Stimulated activated CD8-positive, alpha-beta memory T cell treated with anti-CD3 and anti-CD28 coated beads, Interleukin-12 subunit alpha, Interleukin-12 subunit beta, amount 100 ng/mL, for 24 hours (primary cell): ENCODE measurements around the gene ZNF385C.

Source experiments
- DNase-seq: peaks from one replicate; pipeline ENCODE4 v3.0.0-alpha.2; 2020; ENCODE audit errors: extremely low read depth

Gene ZNF385C

DNA sequence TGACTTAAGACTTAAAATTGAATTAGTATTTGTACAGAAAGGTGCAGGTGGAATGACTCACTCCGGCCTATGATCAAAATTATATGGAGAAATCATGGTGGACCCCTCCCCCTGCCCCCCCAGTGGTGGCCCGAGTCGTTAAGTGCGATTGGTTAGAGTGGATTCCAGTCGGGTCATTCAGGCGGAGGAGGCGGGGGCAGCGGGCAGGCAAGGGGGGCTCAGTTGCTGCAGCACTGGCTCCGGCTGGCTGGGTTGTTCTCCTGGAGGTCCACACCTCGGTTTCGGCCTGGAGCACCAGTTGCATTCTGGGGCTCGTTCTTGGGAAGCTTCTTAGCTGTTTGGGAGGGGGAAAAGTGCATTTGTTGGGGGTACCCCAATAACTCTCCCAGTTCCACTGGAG, 27.3 kb upstream of the ZNF385C start:
- DNase-seq: no peak

DNA sequence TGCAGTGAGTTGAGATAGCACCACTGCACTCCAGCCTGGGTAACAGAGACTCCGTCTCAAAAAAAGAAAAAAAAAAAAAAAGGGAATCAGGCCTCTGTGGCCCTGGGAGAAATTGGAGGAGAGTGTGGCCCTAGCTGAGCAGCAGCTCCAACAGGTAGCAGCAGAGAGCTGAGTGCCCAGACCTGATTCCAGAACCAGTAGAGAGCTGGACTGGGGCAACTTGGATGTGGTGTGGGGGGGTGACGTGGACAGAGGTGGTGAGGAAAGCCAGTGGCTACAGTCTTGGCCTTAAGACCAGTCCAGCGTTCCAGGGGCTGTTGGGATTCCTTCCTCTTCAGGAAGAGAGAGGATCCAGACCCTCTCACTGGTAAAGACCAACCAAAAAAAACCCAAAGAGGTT, 26.0 kb upstream of the ZNF385C start:
- DNase-seq: no peak

DNA sequence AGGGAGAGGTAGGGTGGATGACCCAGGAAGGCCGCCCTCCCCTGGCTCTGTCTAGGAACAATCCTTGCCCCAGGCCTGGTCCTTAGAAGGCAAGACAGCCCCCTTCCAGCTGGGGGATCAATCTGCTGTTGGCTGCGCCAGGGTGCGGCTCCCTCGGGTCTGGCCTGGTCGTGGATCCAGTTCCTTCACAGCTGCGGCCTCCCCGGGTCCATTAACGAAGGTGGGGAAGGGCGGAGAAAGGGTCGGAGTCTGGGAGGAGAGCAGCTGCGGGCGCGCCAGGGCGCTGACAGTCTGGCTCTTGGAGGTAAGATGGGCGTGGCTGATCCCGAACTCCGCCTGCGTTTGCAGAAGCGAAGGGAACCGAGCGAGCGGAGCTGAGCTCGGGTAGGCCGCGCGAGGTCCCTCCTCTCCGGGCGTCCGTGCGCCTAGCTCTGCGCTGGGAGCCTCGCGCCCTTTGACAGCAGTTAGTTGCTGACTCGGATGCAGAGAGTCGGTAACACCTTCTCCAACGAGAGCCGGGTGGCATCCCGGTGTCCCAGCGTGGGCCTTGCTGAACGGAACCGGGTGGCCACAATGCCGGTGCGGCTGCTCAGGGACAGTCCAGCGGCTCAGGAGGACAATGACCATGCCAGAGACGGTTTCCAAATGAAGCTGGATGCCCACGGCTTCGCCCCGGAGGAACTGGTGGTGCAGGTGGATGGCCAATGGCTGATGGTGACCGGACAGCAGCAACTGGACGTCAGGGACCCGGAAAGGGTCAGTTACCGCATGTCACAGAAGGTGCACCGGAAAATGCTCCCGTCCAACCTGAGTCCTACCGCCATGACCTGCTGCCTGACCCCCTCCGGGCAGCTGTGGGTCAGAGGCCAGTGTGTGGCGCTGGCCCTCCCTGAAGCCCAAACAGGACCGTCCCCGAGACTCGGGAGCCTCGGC, 24.4 kb upstream of the ZNF385C start, which contains the start of gene HSPB9:
Gene HSPB9, plus strand, starts transcription at position 434 of the 933 bp plus-strand sequence. Its CDS starts 47 bp downstream, at position 481.
- DNase-seq: no peak

DNA sequence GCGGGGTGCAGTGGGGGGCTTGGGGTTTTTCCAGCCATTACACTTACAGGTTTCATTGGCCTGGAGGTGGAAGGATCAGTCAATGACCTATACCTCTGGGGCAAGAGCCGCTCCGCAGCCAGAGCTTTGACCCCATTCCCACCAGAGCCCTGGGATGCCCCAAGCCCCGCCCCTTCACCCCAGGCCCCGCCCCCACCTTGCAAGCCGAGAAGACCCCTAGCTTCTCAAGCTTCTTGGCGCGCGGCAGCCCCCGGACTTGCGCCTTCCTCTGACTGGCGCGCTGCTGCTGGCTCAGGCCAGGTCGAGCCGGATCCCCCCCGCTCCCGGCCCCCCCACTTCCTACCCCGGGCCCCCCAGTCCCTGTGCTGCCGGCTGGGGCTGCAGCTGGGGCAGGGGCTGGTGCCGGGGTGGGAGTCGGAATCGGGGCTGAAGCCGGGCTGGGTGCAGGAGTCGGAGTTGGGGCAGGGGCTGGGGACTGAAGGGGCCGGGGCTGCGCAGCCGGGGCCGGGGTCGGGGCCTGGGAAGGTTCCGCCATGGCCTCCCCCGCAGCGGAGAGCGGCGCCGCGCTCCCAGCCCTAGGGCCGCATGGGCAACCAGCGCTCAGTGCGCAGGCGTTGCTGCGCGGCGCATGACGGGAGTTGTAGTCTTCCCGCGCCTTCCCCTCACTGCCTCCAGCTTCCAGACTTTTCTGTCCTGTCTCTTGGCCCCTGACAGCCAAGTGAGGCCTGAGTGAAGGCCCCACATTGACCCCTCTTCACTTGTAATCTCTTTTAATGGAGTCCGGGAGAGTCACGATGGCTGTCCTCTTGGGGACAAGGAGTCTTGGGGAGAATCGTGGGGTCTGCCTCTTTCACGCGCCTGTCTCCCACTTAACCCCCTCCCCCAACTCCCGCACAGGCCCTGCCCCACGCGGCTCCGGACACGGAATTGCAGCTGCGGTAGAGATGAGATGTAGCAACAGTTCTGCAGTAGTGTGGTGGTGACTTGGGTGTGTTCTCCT, 22.8 kb upstream of the ZNF385C start, which contains the start of gene KAT2A:
Gene KAT2A, minus strand, starts transcription at position 598 of the 1,000 bp plus-strand sequence. Its CDS starts 63 bp downstream, at position 535.
- DNase-seq: peak; percentile 58

DNA sequence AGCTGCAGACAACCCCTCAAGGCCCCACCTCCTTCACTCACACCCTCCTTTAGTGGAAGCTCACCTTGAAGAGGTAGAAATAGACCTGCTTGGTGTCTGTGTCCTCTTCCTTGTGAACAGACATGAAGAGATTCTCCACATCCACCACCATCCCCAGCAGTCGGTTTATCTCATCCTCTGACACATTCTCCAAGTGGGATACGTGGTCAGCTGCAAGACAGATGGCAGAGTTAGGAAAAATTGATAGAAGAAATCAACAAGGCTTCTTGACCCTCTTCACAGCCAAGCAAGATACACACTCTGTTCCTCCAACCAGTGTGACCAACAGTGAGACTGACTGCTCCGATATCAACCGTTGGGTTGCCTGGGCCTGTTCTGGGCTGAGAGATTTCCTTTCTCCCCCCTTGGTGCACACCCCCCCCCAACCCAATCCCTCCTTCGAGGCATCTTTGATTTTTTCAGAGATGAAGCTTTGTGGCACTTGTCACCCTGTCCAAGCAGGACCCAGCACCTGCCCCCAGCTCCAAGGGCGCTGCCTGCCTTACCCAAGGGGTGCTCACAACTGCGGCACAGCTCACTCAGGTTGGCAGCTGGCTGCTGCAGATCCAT, 22.0 kb upstream of the ZNF385C start:
- no peak for DNase-seq

DNA sequence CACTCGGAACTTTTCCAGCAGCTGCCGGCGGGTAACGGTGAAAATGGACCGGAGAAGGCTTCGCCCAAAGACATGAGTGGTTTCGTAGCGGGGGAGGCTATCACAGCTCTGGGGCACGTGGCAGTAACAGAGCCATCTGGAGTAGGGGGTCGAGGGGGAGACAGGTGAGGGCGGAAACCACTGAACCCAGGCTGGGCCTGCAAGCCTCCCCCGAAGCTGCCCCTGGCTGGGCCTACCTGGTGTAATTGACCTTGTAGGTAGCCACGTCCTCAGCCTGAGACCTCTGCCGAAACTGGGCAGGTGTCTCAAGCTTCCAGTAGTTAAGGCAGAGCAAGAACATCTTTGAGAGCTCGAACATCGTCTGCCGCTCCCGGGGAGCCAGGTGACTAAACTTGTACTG, 21.0 kb upstream of the ZNF385C start:
- DNase-seq: no peak

DNA sequence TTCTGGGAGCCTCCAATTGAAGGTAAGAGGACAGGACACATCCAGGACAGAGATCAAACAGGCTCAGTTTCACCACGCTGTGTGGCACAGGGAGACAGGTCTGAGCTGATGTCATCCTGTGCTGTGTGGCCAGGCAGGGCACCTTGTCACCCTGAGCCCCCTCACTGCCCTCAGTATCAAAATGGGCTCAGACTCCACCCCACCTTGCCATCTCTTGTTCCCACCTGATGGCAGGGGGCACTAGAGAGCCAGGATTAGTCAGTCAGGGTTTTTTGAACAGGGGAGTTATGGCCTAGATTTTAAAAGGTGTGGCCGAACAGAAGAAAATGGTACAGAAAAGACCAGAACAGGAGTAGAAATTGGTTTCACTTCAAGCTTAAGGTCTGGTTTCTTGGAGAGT, 20.3 kb upstream of the ZNF385C start:
- no peak for DNase-seq

DNA sequence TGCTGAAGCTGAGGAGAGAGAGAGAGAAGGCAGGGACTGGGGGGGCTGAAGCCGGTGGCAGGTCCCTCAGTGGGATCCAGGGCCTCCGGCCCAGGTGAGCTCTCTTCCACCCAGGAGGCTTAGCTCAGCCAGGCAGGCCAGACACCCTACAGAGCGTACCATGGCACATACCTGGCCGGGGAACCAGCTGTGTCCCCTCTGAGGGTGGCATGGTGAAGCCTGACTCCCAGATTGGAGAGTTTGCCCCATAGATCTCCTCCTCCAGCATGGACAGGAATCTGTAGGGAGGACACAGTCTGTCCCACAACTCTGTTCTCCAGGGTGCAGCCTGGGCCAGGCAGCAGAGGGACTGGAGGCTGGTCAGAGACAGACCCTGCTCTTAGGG, 19.8 kb upstream of the ZNF385C start:
- DNase-seq: no peak

DNA sequence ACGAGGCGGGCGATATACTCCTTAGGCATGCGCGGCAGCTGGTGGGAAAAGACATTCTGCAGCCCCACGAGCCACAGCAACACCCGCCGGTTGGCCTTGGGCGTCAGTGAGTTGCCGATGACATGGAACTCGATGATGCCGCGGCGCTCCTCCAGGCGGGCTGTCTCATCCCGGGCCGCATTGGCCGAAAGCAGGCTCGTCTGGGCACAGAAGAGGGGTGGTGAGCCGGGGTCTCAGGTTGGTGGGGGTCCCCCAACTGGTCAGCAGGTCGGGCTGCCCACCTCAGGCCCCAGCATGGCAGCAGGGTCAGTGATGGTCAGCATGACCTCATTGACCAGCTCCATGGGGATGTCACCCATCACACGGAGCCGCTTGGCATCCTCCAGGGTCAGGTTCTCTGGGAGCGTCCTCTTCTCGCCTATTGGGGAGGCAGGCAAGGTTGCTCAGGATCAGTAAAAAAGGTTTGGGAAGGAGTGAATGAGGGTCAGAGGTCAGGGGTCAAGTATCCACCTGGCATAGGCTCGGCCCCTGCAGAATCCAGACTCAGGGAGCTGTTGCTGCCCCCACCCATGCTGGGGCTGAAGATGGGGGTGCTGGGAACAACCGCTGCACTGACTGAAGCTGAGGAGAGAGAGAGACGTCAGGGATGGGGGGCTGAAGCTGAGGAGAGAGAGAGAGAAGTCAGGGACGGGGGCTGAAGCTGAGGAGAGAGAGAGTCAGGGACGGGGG, 19.3 kb upstream of the ZNF385C start:
- no peak for DNase-seq

DNA sequence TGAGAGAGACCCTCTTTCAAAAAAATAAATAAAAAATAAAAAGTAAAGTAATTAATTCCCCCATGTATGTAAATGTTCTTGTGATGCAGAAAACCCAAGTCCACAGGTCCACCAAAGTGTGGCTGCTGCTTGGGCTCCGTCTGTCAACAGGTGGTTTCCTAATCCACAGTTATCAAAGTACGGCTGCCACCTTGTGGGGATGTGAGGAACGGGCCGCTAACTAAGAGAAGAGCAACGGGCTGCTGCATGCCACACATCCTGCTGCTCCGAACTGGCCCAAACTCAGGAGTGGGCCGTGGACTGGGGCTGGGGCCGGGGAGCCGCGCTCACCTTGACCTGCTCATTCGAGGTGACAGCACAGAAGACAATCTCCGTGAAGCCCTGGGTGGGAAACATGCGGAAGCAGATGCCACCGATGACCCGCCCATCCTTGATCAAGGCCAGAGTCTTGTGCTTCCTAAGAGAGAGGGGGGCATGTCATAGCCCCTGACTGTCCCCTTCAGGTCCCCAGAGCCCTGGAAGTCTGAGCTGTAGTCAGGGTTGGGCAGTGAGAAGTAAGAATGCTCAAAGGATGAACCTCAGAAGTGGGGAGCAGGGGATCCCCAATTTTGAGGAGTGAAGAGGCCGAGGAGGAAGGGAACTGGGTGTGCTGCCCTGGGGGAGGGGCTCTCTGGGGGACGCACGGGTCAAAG, 18.6 kb upstream of the ZNF385C start:
- peak; percentile 53 for DNase-seq

DNA sequence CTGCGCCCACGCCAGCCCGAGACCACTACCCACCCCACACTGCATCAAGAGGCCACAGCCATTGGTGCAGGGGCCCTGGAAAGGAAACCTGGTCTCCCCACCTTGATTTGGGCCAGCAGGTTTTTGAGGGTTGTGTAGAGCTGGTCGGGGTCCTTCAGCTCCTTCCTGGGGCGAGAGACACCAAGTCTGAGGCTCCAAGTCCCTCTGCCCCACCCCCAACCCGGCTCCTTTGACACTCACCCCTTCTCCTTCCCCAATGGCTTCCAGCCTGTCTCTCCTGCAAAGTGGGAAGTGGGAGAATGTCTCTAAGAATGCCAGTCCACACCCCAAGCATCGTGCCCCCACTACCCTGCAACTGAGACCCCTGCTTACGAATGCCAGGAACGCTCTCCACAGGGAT, 15.8 kb upstream of the ZNF385C start:
- DNase-seq: no peak

DNA sequence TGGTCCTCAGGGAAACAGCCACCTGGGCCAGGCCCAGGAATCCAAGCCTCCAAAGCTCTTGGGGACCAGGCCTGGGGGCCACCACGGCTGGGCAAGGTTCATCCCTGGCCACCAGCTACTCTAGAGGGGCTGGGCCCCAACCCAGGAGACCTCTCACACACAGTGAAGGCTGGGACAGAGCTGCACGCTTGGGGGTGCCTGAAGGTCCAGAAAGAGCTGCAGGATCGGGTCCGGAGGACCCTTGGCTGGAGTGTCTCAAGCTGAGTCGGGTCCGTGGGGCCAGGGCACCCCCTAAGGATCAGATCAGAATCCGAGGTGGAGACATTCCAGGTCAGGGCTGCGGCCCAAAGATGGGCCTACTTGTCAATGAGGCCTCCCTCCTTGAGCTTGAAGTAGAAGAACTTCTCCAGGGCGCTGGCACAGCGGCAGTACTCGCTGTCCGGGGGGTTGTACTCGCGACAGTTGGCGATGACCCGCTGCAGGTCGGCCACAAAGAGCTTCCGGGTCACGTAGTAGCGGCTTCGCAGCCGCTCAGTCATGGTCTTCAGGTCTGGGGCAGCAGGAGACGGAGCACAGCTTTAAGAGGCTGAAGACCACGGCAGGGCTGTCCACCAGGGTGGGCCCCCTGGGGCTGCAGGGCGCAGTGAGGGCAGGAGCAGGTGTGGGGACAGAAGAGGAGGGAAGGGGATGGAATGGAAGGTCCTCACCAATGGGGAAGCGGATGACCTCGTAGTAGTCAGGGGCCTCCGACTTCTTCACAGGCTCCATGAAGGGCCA, 15.2 kb upstream of the ZNF385C start:
- no peak for DNase-seq

DNA sequence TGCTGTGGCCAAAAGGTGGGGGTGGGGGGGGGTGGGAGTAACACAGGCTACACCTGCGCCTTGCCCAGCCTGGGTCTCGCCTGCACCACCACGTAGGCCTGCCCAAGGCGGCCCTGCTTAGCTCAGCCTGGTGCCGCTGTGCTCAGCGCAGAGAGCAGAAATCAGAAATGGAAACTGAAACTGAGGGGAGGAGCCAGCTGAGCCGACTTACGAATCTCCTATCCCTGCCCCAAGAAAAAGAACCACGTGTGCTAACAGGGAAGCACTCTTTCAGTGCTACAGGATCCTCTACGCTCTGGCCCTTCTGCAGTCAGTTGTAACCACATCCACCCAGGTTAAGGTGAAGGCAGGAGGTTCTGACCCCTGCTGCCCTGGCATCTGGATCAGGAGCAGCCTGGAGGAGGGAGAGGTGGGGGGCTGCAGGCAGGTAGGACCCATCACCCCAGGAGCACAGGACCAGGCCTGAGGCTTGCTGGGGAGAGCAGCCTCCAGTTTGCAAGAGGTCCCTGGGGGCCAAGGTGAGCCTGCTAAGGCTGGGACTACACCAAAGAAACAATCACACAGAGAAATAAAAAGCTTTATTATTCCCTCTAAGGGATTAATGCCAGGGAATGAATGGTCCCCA, 14.4 kb upstream of the ZNF385C start, which contains the start of gene DHX58:
Gene DHX58, minus strand, starts transcription at position 163 of the 625 bp plus-strand sequence. CDS start 822 bp downstream, outside the sequence.
- DNase-seq: peak; percentile 42

DNA sequence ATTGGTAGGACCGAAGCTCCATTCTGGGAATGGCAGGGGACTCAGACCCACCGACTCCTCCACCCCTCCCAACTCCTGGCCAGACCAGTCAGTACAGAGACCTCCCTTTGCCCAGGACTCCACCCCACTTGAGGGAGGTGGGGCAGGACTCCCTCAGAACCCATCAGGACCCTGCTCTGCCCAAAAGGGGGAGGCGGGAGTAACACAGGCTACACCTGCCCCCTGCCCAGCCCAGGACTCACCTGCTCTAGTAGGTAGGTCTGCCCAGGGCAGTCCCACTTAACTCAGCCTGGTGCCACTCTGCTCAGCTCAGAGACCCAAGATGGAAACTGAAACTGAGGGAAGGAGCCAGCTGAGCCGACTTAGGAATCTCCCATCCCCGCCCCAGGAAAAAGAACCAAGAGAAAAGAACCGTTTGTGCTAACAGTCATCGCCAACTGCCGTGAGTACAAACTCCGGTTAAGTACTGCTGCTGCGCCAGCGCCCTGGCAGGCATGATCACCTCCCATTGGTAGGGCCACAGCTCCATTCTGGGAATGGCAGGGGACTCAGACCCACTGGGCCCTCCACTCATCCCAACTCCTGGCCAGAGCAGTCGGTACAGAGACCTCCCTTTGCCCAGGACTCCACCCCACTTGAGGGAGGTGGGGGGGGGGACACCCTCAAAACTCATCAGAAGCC, 13.7 kb upstream of the ZNF385C start:
- DNase-seq: no peak

DNA sequence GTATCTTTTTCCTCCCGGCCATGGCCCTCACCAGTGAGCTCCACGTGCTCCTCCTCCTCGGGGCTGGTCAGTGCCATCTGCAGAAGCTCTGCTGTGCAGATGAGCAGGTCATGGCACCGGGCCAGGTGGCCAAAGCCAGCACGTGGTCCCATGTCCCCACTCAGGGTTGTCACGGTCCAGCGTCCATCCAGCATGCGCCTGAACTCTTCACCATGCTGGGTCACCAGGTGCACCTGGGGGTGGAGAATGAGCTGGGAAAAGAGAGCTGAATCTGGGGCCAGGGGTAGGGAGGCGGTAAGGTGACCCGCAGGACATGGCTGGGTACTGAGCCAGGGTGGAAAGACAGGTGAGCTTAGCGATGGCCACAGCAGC, 13.0 kb upstream of the ZNF385C start:
- no peak for DNase-seq

DNA sequence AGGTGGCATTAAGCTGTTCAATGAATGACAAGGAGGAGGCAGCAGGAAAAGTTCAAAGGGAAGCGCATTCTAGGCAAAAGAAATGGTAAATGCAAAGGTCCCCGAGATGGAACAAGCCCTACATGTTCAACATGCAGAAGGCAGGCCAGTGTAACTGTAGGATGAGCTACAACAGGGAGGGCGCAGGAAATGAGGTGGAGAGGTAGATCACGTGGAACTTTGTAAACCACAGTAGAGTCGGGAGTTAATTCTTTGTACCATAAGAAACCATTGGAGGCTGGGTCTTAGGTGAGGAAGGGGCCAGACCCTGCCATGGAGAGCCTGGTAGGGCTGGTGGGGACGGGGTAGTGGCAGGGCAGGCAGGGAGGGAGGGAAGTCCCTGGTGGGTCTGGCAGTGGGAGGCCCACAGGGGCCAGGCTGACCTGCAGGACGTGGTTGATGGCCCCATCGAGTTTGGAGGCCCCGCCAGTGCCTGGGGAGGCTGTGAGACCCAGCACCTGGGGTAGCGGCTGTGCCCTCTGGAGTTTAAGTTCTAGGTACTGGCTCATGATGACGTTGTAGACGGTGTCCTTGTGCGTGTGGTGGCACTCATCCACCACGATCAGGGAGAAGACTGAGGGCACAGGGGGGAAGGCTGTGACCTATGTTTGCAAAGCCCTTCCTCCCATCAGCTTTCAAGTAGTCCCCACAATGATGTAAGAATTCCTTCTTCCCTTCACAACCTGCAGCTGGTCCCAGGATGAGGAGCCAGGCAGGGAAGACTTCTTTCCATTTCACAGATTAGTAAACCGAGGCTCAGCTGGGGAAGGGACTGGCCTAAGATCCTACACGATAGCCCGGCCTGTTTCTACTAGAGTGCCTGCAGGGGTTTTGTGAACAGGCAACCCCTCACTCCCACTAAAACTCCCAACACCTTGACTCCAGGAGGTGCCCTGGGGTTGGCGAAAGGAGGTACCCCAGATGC, 12.3 kb upstream of the ZNF385C start:
- no peak for DNase-seq

DNA sequence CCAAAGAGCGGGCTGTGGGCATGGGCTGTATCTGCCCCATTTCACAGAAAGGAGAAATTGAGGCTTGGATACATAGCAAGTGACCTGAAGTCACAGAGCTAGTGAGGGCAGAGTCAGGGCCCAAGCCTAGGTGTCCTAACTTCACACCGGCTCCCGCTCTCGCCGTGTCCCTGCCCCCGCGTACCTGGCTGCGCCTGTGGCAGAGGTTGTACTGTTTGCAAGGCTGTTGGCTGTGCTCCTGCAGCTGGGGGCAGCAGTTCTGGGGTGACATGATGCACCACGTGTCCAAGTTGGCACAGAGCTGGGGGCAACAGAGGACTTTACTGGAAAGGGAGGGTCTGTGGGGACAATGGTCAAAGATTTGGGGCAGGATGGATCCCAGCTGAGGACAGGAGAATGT, 10.8 kb upstream of the ZNF385C start:
- DNase-seq: no peak
